C4-2B (cell line): Measurements from ENCODE around the gene RAPGEF1.
"Not testable (repeated sequence)": the region's sequence is repeated elsewhere in the genome, so short reads cannot be mapped to it uniquely, and the experiment has no call there.

Experiments
- H3K27ac ChIP-seq: fragments of 450-650 bp; 2 replicates; pipeline ENCODE4 v1.5.1; 2017
- ZFX ChIP-seq: fragments of 450-650 bp; IDR thresholded peaks from 2 replicates; pipeline ENCODE4 v1.6.1; 2017
- TF ChIP-seq, protein P1 (sequence below): fragments of 450-650 bp; conservative IDR thresholded peaks from 2 replicates; pipeline ENCODE4 v1.5.1; 2017; ENCODE audit warnings: mild to moderate bottlenecking

RAPGEF1 gene

DNA sequence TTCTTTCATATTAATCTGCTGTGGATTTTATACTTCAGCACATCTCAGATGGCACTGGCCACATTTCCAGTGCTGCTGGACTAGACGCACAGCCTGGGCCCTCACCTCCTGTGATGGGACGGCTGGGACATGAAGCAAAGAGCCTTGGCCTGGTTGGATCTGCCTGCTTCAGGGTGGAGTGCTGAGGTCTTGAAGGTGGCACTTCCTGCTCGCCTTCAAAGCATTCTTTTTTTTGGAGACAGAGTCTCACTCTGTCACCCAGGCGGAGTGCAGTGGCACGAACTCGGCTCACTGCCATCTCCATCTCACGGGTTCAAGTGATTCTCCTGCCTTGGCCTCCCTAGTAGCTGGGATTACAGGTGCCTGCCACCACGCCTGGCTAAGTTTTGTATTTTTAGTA, 73.1 kb downstream of the RAPGEF1 start:
- TF ChIP-seq, protein P1, sequence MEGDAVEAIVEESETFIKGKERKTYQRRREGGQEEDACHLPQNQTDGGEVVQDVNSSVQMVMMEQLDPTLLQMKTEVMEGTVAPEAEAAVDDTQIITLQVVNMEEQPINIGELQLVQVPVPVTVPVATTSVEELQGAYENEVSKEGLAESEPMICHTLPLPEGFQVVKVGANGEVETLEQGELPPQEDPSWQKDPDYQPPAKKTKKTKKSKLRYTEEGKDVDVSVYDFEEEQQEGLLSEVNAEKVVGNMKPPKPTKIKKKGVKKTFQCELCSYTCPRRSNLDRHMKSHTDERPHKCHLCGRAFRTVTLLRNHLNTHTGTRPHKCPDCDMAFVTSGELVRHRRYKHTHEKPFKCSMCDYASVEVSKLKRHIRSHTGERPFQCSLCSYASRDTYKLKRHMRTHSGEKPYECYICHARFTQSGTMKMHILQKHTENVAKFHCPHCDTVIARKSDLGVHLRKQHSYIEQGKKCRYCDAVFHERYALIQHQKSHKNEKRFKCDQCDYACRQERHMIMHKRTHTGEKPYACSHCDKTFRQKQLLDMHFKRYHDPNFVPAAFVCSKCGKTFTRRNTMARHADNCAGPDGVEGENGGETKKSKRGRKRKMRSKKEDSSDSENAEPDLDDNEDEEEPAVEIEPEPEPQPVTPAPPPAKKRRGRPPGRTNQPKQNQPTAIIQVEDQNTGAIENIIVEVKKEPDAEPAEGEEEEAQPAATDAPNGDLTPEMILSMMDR, result no peak
- no peak for TF ChIP-seq ZFX
- no peak overlapping the region for H3K27ac ChIP-seq

DNA sequence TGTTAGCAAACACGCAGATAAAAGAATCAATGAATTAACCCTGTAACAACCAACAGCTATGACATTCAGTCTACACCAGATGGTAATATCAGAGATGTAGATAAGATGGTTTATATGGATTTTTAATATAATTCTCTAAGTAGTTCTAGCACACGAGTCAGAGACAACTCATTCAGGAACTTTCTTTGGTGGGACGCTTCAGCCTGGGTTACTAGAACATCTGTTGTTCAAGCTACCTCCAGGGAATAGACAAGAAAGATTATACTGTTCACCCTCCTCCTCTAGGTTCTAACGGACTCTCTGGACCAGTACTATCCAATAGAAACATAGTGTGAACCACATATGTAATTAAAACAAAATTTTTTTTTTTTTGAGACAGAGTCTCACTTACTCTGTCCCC, 73.8 kb downstream of the RAPGEF1 start:
- TF ChIP-seq ZFX, result no peak
- TF ChIP-seq, protein P1, result no peak
- no peak overlapping the region for H3K27ac ChIP-seq

- TF ChIP-seq, protein P1, result no peak
- no peak for TF ChIP-seq ZFX
- no peak overlapping the region for H3K27ac ChIP-seq
These were observed 76.6 kb downstream of the RAPGEF1 start for GRCh38 chr9:131663288-131663687.

DNA sequence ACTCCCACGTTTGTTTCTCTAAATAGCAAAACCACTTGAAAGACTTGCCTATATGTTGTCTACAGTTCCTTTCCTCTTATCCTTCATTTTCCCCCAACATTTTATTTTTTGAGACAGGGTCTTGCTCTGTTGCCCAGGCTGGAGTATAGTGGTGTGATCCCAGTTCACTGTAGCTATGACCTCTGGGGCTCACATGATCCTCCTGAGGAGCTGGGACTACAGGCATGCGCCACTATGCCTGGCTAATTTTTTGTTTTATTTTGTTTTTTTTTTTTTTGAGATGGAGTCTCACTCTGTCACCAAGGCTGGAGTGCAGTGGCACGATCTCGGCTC, 77.6 kb downstream of the RAPGEF1 start:
- H3K27ac ChIP-seq, result not testable (repeated sequence)

GRCh38 chr9:131661568-131662288, 78.1 kb downstream of the RAPGEF1 start:
- no peak overlapping the region for H3K27ac ChIP-seq
- TF ChIP-seq, protein P1, result no peak
- TF ChIP-seq ZFX, result no peak

DNA sequence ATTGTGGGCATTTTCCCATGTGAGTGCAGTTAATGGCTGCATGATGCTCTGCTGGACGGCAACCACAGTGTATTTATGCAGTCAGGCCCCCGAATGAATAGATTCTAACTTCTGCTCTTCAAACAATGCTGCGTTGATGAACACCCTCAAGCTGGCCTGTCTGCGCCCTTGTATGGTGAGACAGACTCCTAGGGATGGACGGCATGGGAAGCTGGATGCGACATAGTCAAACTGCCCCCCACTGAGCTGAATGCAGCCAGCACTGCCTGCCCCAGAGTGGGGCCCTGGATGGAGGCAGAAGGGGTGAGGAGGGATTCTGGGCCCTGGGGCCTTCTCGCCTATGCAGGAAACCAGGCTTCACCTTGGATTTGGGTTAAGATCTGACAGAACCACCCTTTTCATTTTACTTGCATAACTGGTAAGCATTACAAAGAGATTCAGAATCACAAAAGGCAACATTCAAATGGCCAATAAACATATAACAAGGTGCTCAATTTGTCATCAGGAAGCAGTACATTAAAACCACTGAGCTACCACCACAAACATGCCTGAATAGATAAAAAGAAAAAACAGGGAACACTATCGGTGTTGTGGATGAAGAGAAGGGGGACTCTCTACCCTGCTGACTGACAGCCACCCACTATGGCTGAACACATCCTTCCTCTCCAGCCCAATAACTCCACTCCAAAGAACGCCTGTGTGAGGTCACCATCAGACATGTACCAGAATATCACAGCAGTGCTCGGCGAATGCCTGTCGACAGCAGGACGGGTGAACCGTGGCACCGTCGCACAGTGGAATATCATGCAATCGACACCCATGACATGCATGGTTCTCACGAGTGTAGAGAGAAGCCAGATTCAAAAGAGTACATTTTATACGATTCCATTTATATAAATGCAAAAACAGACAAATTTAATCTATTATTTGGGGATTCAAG, 79.1 kb downstream of the RAPGEF1 start:
- H3K27ac ChIP-seq, result no peak overlapping the region
- TF ChIP-seq ZFX, result no peak
- TF ChIP-seq, protein P1, result no peak

DNA sequence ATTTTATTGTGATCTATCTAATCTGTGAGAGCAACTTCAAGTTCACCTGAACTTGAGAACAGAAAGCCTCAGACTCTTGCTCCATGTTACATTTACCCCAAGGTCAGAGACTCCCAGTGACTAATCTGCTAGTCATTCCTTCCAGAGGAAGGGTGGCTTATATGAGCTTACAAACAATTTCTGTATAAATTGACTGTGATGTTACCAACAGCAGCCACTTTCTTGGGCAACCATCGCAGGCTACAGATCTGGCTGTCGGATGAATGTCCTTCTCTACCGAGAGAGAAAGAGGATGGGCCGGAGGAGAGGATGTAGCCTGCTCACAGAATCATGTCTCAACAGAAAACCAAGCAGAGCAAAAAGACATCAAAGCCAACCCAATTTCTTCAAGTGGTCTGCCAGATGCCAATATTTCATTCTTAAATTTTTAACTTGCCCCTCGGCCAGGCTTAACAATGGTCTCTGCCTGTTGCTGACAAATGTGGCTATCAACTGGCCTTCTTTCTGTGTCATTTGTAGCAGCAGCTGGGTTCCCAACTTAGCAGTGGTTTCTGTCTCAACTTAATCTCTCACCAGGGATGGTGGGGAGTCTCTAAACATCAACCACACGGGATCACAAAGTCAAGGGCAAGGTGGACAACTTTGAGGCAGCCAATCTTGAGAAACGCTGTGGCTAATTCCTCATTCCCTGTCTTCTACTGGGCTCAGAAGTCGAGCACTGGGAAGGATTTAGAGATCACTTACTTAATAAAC, 81.3 kb downstream of the RAPGEF1 start:
- no peak overlapping the region; the same call in 1 of the 2 replicates for H3K27ac ChIP-seq
- TF ChIP-seq ZFX, result no peak
- TF ChIP-seq, protein P1, result no peak
